Body of pancreas (tissue), 4 donors: ENCODE results near the gene FREM3.

Experiments
- CTCF ChIP-seq, 7 experiments: fragments of 450-650 bp in 4 of 7; fragments of 200-600 bp in 3 of 7; sonication (generic) in 3 of 7; IDR thresholded peaks; one replicate each; pipeline ENCODE4 v1.5.1; 2016 to 2019; ENCODE audit warnings: antibody characterized with exemption in 7 of 7
- POLR2A ChIP-seq, 3 donors: fragments of 450-650 bp; IDR thresholded peaks; one replicate each; pipeline ENCODE4 v1.6.1; 2016; ENCODE audit warnings: antibody characterized with exemption in 3 of 3, mild to moderate bottlenecking in 2 of 3

- TF ChIP-seq CTCF (IDR thresholded peaks at IDR 0.05) (no peak), POLR2A (IDR thresholded peaks at IDR 0.05) (no peak)
These were observed 11.7 kb upstream of the FREM3 start for GRCh38 chr4:143712155-143712550.
